HG03439 (cell line): Measurements from ENCODE around the gene MYOT.
"Not testable (repeated sequence)": the region's sequence is repeated elsewhere in the genome, so short reads cannot be mapped to it uniquely, and the experiment has no call there.

Experiments
- ATAC-seq: cut with Tn5 transposase; IDR thresholded peaks from one replicate; pipeline ENCODE4 v1.9.1; 2021; ENCODE audit warnings: mild to moderate bottlenecking, moderate library complexity; ENCODE audit not compliant: unreplicated experiment

Gene MYOT

DNA sequence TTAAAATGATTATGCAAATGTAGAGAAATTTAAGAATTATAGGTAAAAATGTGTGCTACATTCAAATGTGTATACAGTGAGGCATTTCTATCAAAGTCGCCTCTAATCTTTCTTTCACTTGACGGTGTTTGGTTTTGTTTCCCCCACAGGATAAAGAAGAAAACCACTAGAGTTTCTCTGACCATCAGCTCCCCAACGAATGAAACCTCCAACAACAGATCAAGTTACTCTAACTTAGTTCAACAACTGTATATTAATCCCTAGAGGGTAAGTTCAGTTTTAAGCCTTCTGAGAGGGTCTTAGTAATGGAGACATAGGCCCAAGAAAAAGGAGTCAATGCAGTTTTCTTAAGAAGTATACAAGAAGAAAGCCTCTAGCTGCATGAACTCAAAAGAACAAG lies 11.5 kb upstream of the MYOT start:
- no peak for ATAC-seq

DNA sequence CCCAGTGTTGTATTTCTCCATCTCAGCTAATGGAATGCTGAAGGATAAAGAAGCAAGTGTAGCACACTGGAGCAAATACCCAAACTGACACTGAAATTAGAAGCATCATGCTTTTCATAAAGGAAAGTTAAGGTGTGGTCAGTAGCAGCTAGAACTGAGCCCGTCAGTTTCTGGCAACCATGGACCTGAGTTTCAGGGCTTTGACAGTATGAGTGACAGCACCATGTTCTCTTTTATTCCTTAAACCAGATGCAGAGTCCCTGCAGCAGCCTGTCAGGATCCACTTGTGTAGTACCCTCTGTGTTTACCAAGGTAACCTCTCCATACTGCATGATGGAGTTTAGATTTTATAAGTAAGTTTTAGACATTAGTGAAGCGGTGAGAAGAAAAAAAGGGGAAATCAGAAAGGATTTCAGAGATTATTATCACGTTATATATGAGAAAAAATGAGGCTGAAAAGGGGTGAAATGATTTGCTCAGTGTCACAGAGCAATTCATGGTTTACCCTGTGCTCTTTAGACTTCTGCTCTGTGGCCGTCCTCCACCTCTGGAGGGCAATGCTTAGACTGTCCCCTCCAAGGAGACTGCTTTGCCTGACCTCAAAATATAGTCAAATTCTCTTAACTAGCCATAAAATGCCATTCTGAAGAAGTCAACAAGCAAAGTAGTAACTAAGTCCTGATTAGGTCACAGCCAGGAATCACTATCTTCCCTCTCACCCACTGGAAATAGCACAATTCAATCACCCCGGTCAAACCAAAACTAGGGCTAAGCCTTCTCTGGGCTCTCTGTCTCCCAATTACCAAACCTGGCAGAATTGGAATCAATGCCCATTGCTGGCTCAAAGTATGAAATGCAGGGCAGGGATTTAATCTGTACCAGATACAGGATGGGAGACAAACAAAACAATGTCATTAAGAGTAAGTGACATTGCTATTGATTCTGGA lies 10.5 kb upstream of the MYOT start:
- no peak for ATAC-seq

DNA sequence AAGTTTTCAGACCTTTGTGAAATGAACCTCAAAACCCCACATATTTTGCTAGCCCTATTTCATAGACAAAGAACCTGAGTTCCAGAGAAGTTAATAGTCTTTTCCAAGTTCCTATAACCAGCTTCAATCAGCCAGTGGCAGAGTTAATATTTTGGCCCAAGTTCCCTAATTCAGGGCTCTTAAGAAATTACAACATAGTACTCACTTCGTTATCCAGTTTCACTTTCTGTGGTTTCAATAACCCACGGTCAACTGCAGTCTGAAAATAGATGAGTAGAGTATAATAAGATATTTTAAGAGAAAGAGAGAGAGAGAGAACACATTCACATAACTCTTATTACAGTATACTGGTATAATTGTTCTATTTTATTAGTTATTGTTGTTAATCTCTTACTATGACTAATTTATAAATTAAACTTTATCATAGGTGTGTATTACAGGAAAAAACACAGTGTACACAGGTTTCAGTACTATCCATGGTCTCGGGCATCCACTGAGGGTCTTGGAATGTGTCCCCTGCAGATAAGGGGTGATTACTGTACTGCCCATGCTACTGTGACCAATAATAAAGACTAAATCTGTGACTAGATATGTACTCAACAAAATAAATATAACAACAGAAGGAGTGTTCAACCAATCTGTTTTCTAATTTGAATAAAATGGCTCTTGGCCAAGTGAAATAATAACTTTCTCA lies 9.3 kb upstream of the MYOT start:
- peak; percentile 80 for ATAC-seq

GRCh38 chr5:137858954-137859353 lies 8.7 kb upstream of the MYOT start:
- no peak for ATAC-seq

- ATAC-seq, result no peak
Observed at GRCh38 chr5:137862251-137862650, 5.4 kb upstream of the MYOT start.

DNA sequence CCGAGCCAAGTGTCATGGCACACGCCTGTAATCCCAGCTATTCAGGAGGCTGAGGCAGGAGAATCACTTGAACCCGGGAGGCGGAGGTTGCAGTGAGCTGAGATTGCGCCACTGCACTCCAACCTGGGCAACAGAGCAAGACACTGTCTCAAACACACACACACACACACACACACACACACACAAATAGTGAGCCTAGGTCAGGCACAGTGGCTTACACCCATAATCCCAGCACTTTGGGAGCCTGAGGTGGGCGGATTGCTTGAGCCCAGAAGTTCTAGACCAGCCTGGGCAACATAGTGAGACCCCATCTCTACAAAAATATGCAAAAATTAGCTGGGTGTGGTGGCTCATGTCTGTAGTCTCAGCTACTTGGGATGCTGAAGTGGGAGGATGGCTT lies 4.0 kb upstream of the MYOT start:
- not testable (repeated sequence) for ATAC-seq

DNA sequence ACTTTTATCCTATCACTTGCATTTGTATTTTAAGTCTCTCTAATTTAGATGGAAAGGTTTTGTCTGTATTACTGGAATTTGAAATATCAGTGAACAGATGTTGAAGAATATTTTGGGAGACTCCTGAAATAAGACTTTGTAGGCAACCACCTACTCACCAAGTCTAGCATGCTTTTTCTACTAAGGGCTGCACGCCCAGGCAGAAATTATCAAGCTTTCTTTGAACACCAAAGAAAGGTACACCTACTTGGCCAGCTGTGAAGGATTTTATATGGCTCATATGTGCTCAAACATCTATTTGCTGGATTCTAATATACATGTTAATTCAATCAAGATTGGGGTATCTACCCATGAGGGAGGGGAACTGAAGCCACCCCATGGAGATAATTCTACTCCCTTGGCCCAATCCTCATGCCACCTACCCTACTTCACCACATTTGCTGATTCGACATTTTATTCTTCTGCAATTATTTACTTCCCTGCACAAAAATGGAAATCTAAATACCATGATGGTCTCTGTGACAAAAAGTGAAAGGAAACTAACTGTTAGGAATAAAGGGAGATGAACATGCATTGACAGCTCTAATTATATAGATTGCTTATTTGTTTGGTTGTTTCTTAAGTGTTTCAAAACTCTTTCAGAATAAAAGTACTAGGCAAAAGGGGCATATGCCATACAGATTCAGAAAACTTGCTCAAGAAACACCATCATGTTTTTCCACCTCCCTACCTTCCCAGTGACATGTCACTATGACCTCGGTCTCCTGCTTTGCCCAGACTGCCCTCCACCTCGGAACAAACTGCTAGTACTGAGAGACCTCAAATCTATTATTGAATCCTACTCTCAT lies 895 bp upstream of the MYOT start:
- no peak for ATAC-seq

- no peak for ATAC-seq
Observed at GRCh38 chr5:137870647-137871339, 3.1 kb downstream of the MYOT start.

DNA sequence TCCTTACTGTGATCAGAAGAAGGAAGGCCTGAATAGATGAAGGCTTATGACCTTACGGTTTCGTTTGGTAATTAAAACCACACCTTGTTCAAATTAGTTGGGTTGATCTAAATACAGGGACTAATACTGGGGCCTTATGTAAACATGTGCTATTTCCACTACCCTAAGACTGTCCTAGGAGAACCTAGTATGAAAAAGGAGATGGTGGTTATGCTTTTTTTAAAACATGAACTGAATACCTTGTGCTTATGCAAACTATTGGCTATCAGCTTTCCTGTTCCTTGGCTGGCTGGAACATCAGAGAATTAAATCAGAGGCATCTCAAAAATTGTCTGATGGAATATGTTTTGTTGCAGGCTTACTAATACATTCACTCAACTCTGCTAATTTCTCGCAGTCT lies 3.9 kb downstream of the MYOT start:
- ATAC-seq, result no peak

- no peak for ATAC-seq
Observed at GRCh38 chr5:137872466-137872865, 4.8 kb downstream of the MYOT start.

DNA sequence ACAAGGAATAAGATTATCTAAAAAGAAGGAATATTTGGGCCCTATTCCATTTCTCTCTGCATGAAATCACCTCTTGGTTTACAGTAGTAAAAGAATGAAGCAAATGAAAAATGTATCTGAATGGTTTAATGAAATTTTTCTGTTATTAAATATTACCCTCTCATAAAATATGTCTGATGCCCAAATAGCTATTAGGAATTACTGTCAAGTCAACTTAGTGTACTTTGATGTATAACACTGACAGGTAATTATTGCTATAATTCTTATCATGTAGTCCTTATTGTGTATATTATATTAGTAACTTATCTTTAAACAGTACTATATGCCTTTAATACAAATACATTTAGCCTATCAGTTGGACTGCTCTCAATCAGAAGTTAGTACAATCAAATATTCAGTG lies 8.4 kb downstream of the MYOT start:
- no peak for ATAC-seq

- ATAC-seq, result no peak
Observed at GRCh38 chr5:137880313-137880712, 12.7 kb downstream of the MYOT start.

DNA sequence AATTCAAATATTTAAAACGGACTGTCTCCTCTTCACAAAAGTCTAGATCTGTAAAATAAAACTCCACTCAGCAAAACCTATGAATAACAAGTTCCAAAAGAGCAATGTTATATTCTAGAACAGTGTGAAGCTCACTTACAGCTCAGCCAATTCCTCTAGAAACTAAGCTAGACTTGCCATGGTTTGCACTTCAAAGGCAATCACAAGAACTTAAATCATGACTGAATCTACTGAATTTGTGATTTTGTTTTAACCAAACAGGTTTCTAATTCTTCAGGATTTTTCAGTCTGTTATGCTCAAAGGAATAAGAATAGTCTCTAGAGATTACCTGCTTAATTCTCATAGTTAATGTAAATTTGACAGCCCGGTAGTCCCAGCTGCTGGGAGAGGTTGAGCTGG lies 20.2 kb downstream of the MYOT start:
- ATAC-seq, result no peak

- no peak for ATAC-seq
Observed at GRCh38 chr5:137888466-137888862, 20.8 kb downstream of the MYOT start.

GRCh38 chr5:137888863-137889759 lies 21.5 kb downstream of the MYOT start, which contains the start of gene PKD2L2:
Gene PKD2L2 (plus strand): TSS chr5:137889457. CDS start chr5:137889492, 35 bp downstream.
- peak; percentile 97 for ATAC-seq

- ATAC-seq, result no peak
Observed at GRCh38 chr5:137890845-137891244, 23.2 kb downstream of the MYOT start.

- no peak for ATAC-seq
Observed at GRCh38 chr5:137891849-137892248, 24.2 kb downstream of the MYOT start.

DNA sequence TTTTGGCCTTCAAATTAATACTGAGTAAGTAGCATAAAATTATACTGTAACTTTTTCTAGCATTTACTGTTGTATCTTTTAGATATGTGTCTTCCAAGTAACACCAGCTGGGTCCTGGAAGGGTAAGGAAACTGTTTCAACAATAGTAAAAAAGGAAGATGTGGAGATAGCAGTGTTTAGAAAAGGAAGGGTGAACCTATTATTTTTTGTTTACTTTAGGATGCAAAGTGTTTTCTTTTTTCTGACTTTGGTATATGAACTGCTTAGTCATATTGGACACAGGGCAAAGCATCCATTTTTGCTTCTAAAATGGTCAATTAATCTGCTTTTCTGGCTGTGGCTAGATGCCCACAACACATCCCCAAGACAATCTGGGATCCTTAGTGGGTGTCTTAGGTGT lies 26.9 kb downstream of the MYOT start:
- no peak for ATAC-seq

- no peak for ATAC-seq
Observed at GRCh38 chr5:137896560-137896959, 28.9 kb downstream of the MYOT start.

DNA sequence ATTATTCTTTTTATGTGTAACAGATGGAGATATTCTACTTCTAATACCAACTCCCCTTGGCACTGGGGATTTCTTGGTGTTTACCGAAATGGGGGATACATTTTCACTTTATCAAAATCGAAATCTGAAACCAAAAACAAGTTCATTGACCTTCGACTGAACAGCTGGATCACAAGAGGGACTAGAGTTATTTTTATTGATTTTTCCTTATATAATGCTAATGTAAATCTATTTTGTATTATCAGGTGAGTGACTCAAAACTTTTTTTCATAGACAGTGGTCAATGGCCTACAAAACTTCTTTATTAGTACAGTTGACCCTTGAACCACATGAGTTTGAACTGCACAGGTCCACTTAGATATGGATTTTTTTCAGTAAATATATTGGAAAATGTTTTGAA lies 31.8 kb downstream of the MYOT start:
- no peak for ATAC-seq
